ENCODE measurements around the gene PROK1.

Gene PROK1

GRCh38 chr1:110488867-110489266, 37.9 kb downstream of the PROK1 start:
- no peak for DNase-seq (ENCODE audit: low spot score)

DNA sequence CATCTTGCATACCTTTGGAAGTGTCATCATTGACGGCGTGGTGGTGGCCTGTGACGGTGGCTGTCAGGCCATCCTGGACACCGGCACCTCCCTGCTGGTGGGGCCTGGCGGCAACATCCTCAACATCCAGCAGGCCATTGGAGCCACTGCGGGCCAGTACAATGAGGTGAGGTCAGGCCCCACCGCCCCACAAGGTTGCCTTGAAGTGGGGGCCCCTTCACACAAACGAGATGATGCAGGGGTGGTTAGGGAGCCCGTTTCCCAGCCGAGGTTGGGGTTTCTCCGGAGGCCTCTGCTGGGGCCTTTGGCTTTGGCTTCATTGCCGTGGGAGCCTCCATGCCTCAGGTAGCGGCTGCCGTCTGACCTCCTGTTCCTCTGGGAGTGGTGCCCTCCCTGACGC, 38.5 kb downstream of the PROK1 start:
- no peak for DNase-seq (ENCODE audit: low spot score)

GRCh38 chr1:110489973-110490542, 39.1 kb downstream of the PROK1 start:
- DNase-seq (ENCODE audit: low spot score), result no peak

GRCh38 chr1:110490791-110491451, 40.0 kb downstream of the PROK1 start:
- no peak for DNase-seq (ENCODE audit: low spot score)

DNA sequence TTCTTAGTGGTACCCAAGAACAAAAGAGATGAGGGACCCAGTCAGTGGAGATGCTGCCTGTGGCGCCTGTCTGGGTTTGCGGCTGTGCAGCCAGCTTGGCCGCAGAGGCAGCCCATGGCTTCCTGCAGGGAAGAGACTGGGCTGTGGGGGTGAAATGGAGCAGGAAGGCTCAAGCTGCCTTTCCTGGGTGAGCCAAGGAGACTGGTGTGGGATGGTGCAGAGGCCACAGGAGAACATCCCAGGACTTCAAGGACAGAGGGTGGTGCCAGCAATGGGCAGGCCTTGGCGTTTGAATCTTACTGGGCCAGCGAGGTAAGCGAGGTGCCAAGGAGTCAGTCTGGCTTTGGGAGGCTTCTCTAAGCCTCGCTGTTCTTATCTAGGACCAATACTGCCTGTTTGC, 41.6 kb downstream of the PROK1 start:
- DNase-seq (ENCODE audit: low spot score), result no peak

GRCh38 chr1:110493059-110493699, 42.2 kb downstream of the PROK1 start:
- no peak for DNase-seq (ENCODE audit: low spot score)

DNA sequence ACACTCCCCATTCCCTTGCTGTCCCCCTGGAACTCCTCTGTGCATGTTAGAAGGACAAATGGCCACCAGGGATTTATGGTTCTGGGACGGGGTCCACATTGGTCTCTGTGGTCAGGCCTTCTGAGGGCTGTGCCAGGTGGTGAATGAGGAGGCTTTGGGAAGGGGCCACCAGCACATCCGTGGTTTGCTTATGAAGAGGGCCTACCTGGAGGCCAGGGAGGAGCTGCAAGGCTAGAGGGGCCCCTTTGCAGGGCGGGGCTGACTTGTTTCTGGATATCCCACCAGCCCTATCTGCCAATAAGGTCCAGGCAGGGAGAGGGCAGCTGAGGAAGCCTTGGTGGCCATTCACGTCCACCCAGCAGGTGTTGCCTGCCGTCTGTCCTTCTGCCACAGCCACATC, 43.1 kb downstream of the PROK1 start:
- DNase-seq (ENCODE audit: low spot score), result no peak

- no peak for DNase-seq (ENCODE audit: low spot score)
Observed at GRCh38 chr1:110494522-110495406, 43.8 kb downstream of the PROK1 start.

GRCh38 chr1:110495926-110496600, 45.1 kb downstream of the PROK1 start:
- peak; percentile 67 for DNase-seq (ENCODE audit: low spot score)

GRCh38 chr1:110498270-110498669, 47.3 kb downstream of the PROK1 start:
- DNase-seq (ENCODE audit: low spot score), result no peak

DNA sequence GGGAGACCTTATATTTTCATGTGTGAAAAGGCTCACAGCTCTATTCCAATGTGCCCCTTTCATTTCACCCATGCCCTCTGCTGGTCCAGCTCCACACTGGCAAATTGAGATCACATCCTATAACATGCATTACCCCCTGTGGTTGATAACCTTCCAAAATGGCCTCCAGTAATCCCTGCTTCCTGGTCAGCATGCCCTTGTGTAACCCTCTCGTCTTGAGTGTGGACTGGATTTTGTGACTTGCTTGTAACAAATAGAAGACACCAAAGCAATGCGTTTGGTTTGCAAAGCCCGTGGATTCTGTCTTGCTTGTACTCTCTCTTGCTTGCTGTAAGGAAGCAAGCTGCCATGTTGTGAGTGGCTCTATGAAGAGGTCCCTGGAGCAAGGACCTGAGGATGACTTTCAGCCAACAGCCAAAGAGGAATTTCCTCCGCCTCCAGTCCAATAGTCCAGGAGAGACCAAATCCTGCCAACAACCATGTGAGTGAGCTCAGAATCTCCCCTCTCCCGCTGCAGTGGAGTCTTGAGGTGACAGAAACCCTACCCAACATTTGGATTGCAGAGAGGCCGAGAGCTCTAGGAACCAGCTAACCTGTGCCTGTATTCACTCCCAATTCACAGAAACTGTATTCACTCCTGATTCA, 50.7 kb downstream of the PROK1 start:
- DNase-seq (ENCODE audit: low spot score), result no peak

GRCh38 chr1:110502402-110503151, 51.6 kb downstream of the PROK1 start:
- DNase-seq (ENCODE audit: low spot score), result no peak

DNA sequence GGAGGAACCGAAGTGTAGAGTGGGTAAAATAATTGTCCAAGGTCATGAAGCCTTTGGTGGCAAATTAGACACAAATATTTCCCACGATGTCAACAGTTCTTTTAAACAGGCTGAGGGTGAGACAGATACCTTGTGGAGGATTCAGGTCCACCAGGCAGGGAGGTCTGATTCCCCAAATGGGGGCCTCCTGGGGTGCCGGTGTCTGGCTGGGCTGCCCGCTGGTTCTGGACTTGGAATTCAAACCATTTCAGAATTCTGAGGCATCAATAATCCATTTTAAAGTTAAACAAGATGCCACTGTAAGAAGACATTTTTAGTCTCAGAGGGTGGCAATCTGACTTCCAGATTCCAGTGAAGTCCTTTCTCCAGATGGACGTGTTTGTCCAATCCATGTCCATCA, 52.5 kb downstream of the PROK1 start:
- no peak for DNase-seq (ENCODE audit: low spot score)

DNA sequence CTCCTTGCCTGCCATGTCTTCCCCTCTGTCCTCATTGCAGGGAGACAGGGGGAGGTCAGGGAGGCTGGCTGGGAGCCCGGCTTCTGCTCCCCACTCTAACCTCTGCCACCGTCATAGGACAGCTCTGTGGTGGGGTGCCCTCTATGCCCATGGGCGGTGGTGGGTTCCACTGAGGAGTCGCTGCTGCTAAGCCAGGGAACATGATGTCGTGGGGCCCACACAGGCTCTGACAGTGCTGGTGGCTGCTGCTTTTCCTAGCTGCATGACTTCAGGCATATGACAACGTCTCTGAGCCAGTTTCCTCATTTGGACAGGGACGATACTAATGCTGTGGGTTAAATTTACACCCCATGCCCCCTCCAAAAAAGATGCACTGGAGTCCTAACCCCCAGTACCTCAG, 53.3 kb downstream of the PROK1 start:
- no peak for DNase-seq (ENCODE audit: low spot score)

GRCh38 chr1:110505596-110505995, 54.6 kb downstream of the PROK1 start:
- DNase-seq (ENCODE audit: low spot score), result no peak

DNA sequence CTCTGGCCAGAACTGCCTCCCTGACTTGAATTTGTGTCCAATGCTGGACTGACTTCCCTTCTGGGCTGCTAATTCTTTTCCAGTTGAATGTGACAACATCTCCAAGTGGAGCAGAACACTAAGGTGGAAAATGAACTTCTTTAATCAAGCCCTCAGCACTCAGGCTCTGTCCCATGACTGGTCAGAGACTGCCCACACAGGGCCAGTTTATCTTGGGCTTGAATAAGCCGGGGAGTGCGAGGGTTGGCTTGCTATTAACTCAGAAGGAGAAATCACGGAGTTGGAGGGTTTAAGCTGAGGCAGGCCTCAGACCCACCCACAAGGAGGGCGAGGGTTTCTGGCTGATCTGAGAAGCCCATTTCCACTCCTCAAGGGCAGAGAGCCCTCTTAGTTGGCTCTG, 55.6 kb downstream of the PROK1 start:
- DNase-seq (ENCODE audit: low spot score), result no peak
